Fibroblast of mammary gland (primary cell): ENCODE data around the gene PVALEF.

Source experiments
- DNase-seq: peaks from one replicate; pipeline ENCODE4 v3.0.0-alpha.2; 2010; ENCODE audit warnings: low read depth
- H3K4me3 ChIP-seq: 2 replicates; pipeline ENCODE4 v1.5.1; 2011; ENCODE audit warnings: low read depth, mild to moderate bottlenecking, low read length, moderate library complexity; ENCODE audit not compliant: control insufficient read depth
- TF ChIP-seq, protein P1 (sequence below): conservative IDR thresholded peaks from 2 replicates; pipeline ENCODE4 v1.5.1; 2011; ENCODE audit warnings: low read depth, low read length, inconsistent platforms; ENCODE audit not compliant: control insufficient read depth, insufficient read depth

Gene PVALEF

GRCh38 chr17:81195941-81196495, 30.7 kb downstream of the PVALEF start:
- H3K4me3 ChIP-seq = no peak overlapping the region
- TF ChIP-seq, protein P1, sequence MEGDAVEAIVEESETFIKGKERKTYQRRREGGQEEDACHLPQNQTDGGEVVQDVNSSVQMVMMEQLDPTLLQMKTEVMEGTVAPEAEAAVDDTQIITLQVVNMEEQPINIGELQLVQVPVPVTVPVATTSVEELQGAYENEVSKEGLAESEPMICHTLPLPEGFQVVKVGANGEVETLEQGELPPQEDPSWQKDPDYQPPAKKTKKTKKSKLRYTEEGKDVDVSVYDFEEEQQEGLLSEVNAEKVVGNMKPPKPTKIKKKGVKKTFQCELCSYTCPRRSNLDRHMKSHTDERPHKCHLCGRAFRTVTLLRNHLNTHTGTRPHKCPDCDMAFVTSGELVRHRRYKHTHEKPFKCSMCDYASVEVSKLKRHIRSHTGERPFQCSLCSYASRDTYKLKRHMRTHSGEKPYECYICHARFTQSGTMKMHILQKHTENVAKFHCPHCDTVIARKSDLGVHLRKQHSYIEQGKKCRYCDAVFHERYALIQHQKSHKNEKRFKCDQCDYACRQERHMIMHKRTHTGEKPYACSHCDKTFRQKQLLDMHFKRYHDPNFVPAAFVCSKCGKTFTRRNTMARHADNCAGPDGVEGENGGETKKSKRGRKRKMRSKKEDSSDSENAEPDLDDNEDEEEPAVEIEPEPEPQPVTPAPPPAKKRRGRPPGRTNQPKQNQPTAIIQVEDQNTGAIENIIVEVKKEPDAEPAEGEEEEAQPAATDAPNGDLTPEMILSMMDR = no peak
- no peak for DNase-seq

DNA sequence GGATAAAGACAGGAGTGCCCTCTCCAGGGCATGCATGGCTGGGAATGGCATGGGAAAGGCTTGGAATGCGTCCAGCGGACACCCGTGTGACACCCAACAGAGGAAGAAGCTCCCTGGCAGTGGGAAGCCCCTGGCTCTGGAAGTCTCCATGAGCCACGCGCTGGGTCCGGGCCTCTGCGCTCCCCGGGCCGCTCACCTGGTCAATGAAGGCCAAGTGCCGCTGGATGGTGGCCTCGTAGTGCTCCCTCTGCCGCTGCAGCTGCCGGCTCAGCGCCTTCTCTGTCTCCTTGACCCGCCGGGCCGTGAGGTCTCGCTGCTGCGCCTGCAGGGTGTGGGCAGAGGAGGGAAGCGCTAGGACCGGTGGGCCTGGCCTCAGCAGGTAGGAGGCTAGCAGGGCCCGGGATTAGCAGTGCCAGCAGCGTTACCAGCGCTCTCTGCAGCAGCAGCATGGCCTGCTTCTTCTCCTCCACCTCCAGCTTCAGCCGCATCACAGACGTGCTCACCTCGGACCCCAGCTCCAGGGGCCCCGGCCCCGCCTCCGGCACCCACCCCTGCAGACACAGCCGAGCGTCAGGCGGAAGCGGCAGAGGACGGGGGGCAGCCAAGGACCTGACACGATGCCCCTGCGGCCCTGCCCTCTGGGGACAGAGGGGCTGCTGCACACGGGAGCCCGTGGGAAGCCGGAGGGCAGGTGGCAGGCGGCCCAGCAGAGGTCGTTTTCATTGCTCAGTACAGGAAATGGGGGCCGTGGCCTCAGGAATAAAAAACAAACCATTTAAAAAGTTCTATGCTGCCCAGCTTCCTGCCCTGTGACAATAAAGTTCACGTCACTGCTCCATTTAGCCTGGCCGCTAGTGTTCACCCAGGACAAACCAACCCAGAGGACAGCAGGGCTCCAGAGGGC, 31.4 kb downstream of the PVALEF start:
- no peak for DNase-seq
- H3K4me3 ChIP-seq = no peak overlapping the region

DNA sequence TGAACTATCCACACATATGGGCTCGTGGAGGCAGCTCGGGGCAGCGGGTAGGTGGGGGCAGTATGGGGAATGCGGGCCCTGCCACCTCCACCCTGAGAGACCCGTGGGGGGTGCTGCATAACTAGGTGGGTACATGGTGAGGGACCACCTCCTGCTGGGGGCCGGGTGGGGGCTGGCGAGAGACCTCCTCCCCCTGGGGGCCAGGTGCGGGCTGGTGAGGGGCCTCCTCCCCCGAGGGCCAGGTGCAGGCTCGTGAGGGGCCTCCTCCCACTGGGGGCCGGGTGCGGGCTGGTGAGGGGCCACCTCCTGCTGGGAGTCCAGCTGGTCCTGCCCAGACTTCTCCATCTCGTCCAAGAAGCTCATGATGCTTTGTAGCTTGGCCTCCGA, 32.1 kb downstream of the PVALEF start:
- H3K4me3 ChIP-seq = no peak overlapping the region
- TF ChIP-seq, protein P1 = no peak
- no peak for DNase-seq

More for the DNA sequence above, 31.4 kb downstream of the PVALEF start:
- TF ChIP-seq, protein P1 = no peak

DNA sequence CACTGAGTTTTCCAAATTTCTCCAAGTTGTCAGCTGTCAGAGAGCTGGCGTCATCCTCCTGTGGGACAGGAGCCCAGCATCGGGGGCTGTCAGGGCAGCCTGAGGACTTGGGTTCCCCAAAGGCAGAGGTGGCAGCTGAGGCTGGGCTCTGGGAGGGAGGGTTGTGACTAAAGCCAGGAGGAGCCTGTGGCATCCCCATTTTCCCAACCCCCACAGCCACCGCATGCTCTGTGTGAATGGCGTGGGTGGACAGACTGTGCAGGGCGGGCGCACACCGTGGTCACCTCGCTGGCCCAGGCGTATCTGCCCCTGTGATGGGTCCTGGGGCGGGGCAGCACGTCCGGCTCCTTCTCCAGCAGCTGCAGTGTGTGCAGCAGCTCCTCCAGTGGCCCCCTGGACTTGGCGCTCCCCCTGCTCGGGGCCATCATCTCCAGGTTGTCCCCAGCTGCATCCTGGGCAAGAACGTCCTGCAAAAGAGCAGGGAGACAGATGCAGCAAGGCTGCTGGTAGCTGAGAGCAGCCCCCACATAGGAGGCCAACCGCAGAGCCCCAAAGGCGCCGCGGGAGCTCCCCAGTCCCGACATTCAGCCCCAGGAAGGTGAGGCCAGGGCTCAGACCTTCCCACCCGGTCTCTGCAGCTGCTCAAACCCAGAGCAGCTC, 32.7 kb downstream of the PVALEF start:
- TF ChIP-seq, protein P1 = no peak
- DNase-seq = no peak
- H3K4me3 ChIP-seq = no peak overlapping the region

DNA sequence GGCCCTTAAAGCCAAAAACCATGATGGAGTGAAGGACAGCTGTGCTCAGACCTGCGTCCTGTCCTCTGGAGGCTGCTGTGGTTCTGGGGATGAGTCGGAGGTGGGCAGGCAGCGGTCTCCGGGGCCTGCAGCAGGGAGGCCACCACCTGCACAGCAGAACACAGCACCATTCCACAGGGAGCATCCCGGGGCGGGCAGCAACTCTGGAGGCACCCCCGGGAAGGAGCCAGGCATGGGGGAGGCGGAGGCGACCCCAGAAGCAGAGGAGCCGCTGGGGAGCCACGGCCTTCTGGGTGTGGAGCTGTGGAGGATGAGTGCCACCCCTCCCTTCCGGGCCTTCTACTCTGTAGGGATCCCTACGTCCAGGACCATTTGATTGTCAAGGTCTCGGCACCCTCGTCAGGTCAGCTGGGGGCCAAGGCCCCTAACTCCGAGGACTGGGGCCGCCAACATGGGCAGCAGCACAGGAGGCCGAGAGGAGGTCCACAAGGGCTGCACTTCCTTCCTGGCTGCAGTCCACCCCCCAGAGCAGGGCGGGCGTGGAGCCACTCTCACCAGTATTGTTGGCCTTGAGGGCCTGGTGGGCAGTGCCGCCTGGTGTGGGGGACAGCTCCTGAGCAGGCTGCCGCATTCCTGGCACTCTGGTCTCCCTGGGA, 33.6 kb downstream of the PVALEF start:
- H3K4me3 ChIP-seq = no peak overlapping the region
- no peak for DNase-seq
- TF ChIP-seq, protein P1 = no peak

DNA sequence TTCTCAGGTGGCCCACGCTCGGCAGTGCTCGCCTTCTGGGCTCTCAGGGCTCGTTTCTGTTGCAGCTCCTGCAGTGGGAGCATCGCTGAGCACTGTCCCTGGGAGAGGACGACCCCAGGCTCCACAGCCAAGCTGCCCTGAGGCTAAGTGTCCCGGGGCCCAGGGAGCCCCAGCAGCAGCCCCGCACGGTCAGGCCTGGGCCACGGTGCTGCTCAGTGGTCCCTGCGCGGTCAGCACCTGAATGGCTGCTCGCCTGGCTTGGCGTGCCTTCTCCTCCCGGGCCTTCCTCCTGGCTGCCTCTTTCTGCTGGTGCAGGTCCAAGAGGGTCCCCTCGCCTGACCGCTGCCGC, 34.1 kb downstream of the PVALEF start:
- TF ChIP-seq, protein P1 = no peak
- H3K4me3 ChIP-seq = no peak overlapping the region
- DNase-seq = no peak
